AG04450 (cell line): Measurements from ENCODE around the gene REEP5. TPM values are rescaled to one million over a fixed set of nuclear protein-coding genes. Genes with fewer than 3 reads are reported as not detected.
"Not testable (repeated sequence)": the region's sequence is repeated elsewhere in the genome, so short reads cannot be mapped to it uniquely, and the experiment has no call there.

Source experiments
- CTCF ChIA-PET: fragments of 300-600, 350-600 bp; formaldehyde crosslinking; extraction: SDS; loops from one replicate; lab custom pipeline; 2022; ENCODE audit warnings: antibody characterized with exemption, inconsistent platforms; lab: Charles Lee
- POLR2A ChIA-PET: fragments of 350-600 bp; formaldehyde crosslinking; extraction: SDS; loops from one replicate; lab custom pipeline; 2021; ENCODE audit warnings: antibody characterized with exemption, inconsistent platforms; lab: Yijun Ruan, JAX
- DNase-seq: peaks from one replicate; pipeline ENCODE4 v3.0.0-alpha.2; 2011; ENCODE audit warnings: low read depth, low spot score
- H3K27ac ChIP-seq: one replicate; pipeline ENCODE4 v1.5.1; 2012; ENCODE audit warnings: low read depth, low read length, control low read depth
- H3K27me3 ChIP-seq: one replicate; pipeline ENCODE4 v1.6.0; 2012; ENCODE audit warnings: low read length; ENCODE audit not compliant: control insufficient read depth, insufficient read depth
- H3K4me3 ChIP-seq: 2 replicates; pipeline ENCODE4 v1.5.1; 2011; ENCODE audit warnings: mild to moderate bottlenecking, low read depth, low read length, control low read depth
- H3K9me3 ChIP-seq: 2 replicates; pipeline ENCODE4 v1.5.1; 2012; ENCODE audit warnings: low read length; ENCODE audit not compliant: control insufficient read depth, insufficient read depth
- polyA plus RNA-seq: library from polyadenylated mRNA; depleted of rRNA; stranded (reverse); fragments of >200 nt; gene quantifications from 2 replicates; pipeline ENCODE4 v1.2.3, GENCODE V29; 2011
- TF ChIP-seq, protein P1 (sequence below): IDR thresholded peaks from 2 replicates; pipeline ENCODE4 v1.5.1; 2011; ENCODE audit warnings: low read depth, low read length, control low read depth, inconsistent platforms

The REEP5 gene
- polyA plus RNA-seq, 1 experiment = 163 TPM

DNA sequence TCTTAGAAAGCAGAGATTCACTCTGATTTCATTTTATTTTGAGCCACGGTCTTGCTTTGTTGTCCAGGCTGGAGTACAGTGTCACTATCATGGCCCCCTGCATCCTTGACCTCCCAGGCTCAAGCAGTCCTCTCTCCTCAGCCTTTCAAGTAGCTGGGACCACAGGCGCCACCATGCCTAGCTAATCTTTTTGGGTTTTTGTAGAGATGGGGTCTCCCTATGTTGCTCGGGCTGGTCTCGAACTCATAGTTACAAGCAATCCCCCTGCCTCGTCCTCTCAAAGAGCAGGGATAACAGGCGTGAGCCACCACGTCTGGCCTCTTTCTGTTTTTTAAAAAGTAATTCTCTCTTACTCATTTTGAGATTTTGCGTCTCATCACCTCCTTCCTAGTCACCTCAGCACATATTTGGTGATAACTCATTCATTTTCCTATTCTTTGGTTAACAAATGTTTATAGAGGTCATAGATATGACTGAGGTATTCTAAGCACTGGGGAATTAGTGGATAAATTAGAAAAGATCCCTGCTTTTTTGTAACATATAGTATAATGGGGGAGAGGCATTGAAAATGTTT, 43.8 kb upstream of the REEP5 start:
- TF ChIP-seq, protein P1, sequence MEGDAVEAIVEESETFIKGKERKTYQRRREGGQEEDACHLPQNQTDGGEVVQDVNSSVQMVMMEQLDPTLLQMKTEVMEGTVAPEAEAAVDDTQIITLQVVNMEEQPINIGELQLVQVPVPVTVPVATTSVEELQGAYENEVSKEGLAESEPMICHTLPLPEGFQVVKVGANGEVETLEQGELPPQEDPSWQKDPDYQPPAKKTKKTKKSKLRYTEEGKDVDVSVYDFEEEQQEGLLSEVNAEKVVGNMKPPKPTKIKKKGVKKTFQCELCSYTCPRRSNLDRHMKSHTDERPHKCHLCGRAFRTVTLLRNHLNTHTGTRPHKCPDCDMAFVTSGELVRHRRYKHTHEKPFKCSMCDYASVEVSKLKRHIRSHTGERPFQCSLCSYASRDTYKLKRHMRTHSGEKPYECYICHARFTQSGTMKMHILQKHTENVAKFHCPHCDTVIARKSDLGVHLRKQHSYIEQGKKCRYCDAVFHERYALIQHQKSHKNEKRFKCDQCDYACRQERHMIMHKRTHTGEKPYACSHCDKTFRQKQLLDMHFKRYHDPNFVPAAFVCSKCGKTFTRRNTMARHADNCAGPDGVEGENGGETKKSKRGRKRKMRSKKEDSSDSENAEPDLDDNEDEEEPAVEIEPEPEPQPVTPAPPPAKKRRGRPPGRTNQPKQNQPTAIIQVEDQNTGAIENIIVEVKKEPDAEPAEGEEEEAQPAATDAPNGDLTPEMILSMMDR = no peak
- no peak overlapping the region for H3K27ac ChIP-seq
- POLR2A ChIA-PET = no interaction called here
- no peak for DNase-seq
- H3K9me3 ChIP-seq = no peaks in the 10 kb centered on the region
- H3K4me3 ChIP-seq = no peak overlapping the region
- no peaks in the 10 kb centered on the region for H3K27me3 ChIP-seq
- CTCF ChIA-PET = interaction anchor here (1.1 to 3.4 kb wide), 3 partner anchors 10 to 43 kb away, joined by 3 to 9 read pairs (median 9); no protein-coding TSS in a partner anchor

DNA sequence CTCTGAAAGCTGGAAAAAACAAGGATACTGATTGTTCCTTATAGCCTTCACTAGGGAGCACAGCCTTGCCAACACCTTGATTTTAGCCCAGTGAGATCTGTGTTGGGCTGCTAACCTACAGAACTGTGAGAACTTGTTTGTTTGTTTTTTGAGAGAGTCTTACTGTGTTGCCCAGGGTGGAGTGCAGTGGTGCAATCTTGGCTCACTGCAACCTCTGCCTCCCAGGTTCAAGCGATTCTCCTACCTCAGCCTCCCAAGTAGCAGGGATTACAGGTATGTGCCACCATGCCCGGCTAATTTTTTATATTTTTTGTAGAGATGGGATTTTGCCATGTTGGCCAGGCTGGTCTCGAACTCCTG, 41.3 kb upstream of the REEP5 start:
- H3K4me3 ChIP-seq, H3K27me3 ChIP-seq, DNase-seq, H3K9me3 ChIP-seq: not testable (repeated sequence)
- POLR2A ChIA-PET = interaction anchor here (1.0 to 1.2 kb wide), 2 partner anchors 13 to 49 kb away, joined by 3 to 5 read pairs; partner anchors contain the start of gene DCP2
- CTCF ChIA-PET = interaction anchor here (1.2 to 3.4 kb wide), 5 partner anchors 12 to 40 kb away, joined by 3 to 9 read pairs (median 7); no protein-coding TSS in a partner anchor
- H3K27ac ChIP-seq = peak overlapping the region; percentile 25

DNA sequence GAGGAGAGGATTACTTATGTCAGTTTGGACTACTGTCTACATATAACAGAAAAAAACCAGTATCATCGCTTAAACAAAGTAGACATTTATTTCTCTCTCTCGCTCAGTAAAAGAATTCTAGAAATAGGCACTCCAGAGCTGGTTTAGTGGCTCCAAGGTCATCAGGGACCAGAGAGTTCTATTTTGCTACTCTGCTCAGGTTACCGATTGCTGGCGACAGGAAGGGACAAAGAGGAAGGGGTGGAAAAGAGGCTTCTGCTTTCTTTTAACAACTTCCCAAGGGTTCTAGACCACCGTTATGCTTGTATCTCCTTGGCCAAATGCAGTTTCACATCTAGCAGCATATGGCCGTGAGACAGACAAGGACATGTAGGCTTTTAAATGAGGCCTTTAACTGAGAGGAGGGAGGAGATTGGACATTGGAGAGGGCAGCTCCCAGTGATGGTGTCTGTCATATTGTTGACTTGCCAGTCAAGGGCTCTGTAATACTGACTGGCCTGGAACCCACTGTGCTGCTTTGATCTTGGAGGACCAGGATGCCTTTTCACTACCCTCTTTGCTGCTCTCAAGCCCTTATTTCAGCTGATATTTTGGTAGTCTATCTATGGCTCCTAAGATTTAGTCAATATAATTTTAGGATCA, 39.0 kb upstream of the REEP5 start:
- Histone ChIP-seq H3K27me3 (no peaks in the 10 kb centered on the region), H3K4me3 (no peak overlapping the region), H3K27ac (no peak overlapping the region), H3K9me3 (no peaks in the 10 kb centered on the region)
- no peak for DNase-seq
- ChIA-PET POLR2A (no interaction called here), CTCF (interaction anchor here (0.6 to 1.2 kb wide), 4 partner anchors 8 to 647 kb away, joined by 3 to 9 read pairs (median 6); no protein-coding TSS in a partner anchor)
- TF ChIP-seq, protein P1 = no peak

DNA sequence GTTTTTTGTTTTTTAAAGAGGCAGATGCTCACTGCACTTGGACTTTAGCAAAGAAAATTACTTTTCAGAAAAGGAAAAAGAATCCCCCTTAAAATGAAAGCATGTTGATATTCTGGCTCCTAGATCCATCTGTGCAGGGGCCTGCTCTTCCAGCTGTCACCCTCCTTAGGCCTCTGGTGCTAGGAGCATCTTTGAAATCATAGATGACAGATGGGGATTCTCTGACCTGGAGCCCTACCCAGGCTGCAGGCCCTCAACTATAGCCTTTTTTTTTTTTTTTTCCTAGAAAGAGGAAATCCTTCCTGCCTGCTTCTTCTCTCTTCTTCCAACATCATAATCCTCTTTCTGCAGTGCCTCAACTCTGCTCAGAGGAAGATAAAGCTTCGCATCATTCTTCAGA, 38.3 kb upstream of the REEP5 start:
- ChIA-PET CTCF (interaction anchor here (0.7 to 1.2 kb wide), 3 partner anchors 36 to 647 kb away, joined by 3 to 9 read pairs (median 9); no protein-coding TSS in a partner anchor), POLR2A (interaction anchor here (0.8 kb wide), 1 partner anchor 38 kb away, joined by 4 read pairs; the partner anchor contains the start of gene REEP5)
- H3K4me3 ChIP-seq = no peak overlapping the region
- no peak overlapping the region for H3K27ac ChIP-seq
- H3K27me3 ChIP-seq = no peaks in the 10 kb centered on the region
- TF ChIP-seq, protein P1 = no peak
- no peak for DNase-seq
- H3K9me3 ChIP-seq = no peaks in the 10 kb centered on the region

DNA sequence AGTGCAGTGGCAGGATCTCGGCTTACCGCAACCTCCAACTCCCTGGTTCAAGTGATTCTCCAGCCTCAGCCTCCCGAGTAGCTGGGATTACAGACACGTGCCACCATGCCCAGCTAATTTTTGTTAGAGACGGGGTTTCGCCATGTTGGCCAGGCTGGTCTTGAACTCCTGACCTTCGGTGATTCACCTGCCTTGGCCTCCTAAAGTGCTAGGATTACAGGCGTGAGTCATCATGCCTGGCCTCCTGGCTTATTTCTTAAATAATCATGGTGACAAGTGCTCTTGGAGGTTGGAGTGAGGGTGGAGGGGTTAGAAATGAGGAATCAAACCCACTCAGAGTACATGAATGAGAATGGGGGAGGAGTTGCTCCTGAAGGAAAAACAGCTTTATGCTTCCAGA, 37.8 kb upstream of the REEP5 start:
- peak overlapping the region; percentile 13 for H3K27ac ChIP-seq
- ChIA-PET POLR2A (interaction anchor here (0.8 kb wide), 1 partner anchor 38 kb away, joined by 4 read pairs; the partner anchor contains the start of gene REEP5), CTCF (interaction anchor here (1.0 to 1.2 kb wide), 2 partner anchors 36 to 38 kb away, joined by 3 to 9 read pairs; no protein-coding TSS in a partner anchor)
- H3K9me3 ChIP-seq, H3K4me3 ChIP-seq, H3K27me3 ChIP-seq: not testable (repeated sequence)
- DNase-seq = peak; percentile 55
